GM10847 (cell line): ENCODE measurements around the gene CREB3L1.

ENCODE experiments used
- POLR2A ChIP-seq: IDR thresholded peaks from 2 replicates; pipeline ENCODE4 v1.6.1; 2011; ENCODE audit not compliant: insufficient read length; ENCODE audit errors: extremely low read depth

Gene CREB3L1

GRCh38 chr11:46321757-46322156 is 44.3 kb downstream of the CREB3L1 start:
- no peak for TF ChIP-seq POLR2A

GRCh38 chr11:46322759-46323158 is 45.3 kb downstream of the CREB3L1 start:
- no peak for TF ChIP-seq POLR2A

- no peak for TF ChIP-seq POLR2A
These were observed 49.5 kb downstream of the CREB3L1 start for GRCh38 chr11:46326813-46327416.

GRCh38 chr11:46327829-46328228 is 50.4 kb downstream of the CREB3L1 start:
- no peak for TF ChIP-seq POLR2A

GRCh38 chr11:46330154-46330553 is 52.7 kb downstream of the CREB3L1 start:
- TF ChIP-seq POLR2A, result no peak

GRCh38 chr11:46330563-46331281 is 53.3 kb downstream of the CREB3L1 start:
- TF ChIP-seq POLR2A, result no peak

GRCh38 chr11:46331282-46331984 is 54.0 kb downstream of the CREB3L1 start:
- TF ChIP-seq POLR2A, result no peak

GRCh38 chr11:46332093-46332567 is 54.7 kb downstream of the CREB3L1 start:
- no peak for TF ChIP-seq POLR2A

GRCh38 chr11:46332568-46333393 is 55.3 kb downstream of the CREB3L1 start:
- no peak for TF ChIP-seq POLR2A

- TF ChIP-seq POLR2A, result no peak
These were observed 56.0 kb downstream of the CREB3L1 start for GRCh38 chr11:46333394-46333947.

GRCh38 chr11:46334211-46334610 is 56.7 kb downstream of the CREB3L1 start:
- no peak for TF ChIP-seq POLR2A

GRCh38 chr11:46335271-46335670 is 57.8 kb downstream of the CREB3L1 start:
- no peak for TF ChIP-seq POLR2A

GRCh38 chr11:46335890-46336562 is 58.6 kb downstream of the CREB3L1 start:
- TF ChIP-seq POLR2A, result no peak

GRCh38 chr11:46336563-46337180 is 59.2 kb downstream of the CREB3L1 start:
- no peak for TF ChIP-seq POLR2A

- TF ChIP-seq POLR2A, result no peak
These were observed 60.3 kb downstream of the CREB3L1 start for GRCh38 chr11:46337626-46338345.
